IMR-90 (cell line): ENCODE data around the gene C16orf90. TPM values are rescaled to one million over a fixed set of nuclear protein-coding genes. Genes with fewer than 3 reads are reported as not detected.
"Not testable (repeated sequence)": the region's sequence is repeated elsewhere in the genome, so short reads cannot be mapped to it uniquely, and the experiment has no call there.

Experiments
- ATAC-seq: fragments of 200-7000 bp; cut with Tn5 transposase; 2 replicates; pipeline ENCODE4 v1.9.1; 2020; ENCODE audit warnings: low read depth, mild to moderate bottlenecking, moderate library complexity
- BruUV-seq: library from RNA; stranded (reverse); fragments of 400-500 nt; replicated peaks from 2 replicates; lab custom pipeline; 2021; lab: Mats Ljungman, UMichigan
- CTCF ChIA-PET: fragments of 300-600 bp; formaldehyde crosslinking; extraction: SDS; loops from one replicate; lab custom pipeline; 2021; ENCODE audit warnings: antibody characterized with exemption; lab: Yijun Ruan, JAX
- POLR2A ChIA-PET: fragments of 300-600 bp; sonication (Branson Sonifier 250); formaldehyde crosslinking; loops from one replicate; lab custom pipeline; 2022; ENCODE audit warnings: antibody characterized with exemption; ENCODE audit not compliant: unreplicated experiment; lab: Charles Lee
- DNase-seq: peaks from one replicate; pipeline ENCODE4 v3.0.0; 2013
- H2AFZ ChIP-seq: replicated peaks from 2 replicates; pipeline ENCODE3; 2013; ENCODE audit warnings: low read length, mild to moderate bottlenecking; ENCODE audit not compliant: poor library complexity
- H2AK5ac ChIP-seq: 2 replicates; pipeline ENCODE4 v1.6.1; 2013; ENCODE audit warnings: low read depth, low read length, inconsistent platforms
- H2AK9ac ChIP-seq: replicated peaks from 2 replicates; pipeline ENCODE3; 2013; ENCODE audit warnings: mild to moderate bottlenecking, low read depth, low read length, moderate library complexity; ENCODE audit not compliant: poor library complexity
- H2BK120ac ChIP-seq: 2 replicates; pipeline ENCODE4 v1.6.1; 2013; ENCODE audit warnings: low read depth, low read length, inconsistent platforms
- H2BK15ac ChIP-seq: 3 replicates; pipeline ENCODE4 v1.6.1; 2013; ENCODE audit warnings: low read depth, low read length, inconsistent platforms
- H2BK20ac ChIP-seq: 2 replicates; pipeline ENCODE4 v1.6.1; 2013; ENCODE audit warnings: low read depth, mild to moderate bottlenecking, inconsistent platforms, low read length, moderate library complexity
- H2BK5ac ChIP-seq: 2 replicates; pipeline ENCODE4 v1.6.1; 2013; ENCODE audit warnings: mild to moderate bottlenecking, low read depth, low read length, inconsistent platforms; ENCODE audit not compliant: poor library complexity, severe bottlenecking
- H3K14ac ChIP-seq: replicated peaks from 2 replicates; pipeline ENCODE4 v1.6.1; 2013; ENCODE audit warnings: low read depth, low read length, inconsistent platforms
- H3K18ac ChIP-seq: 2 replicates; pipeline ENCODE4 v1.6.1; 2013; ENCODE audit warnings: low read depth, low read length, control low read depth
- H3K23ac ChIP-seq: 2 replicates; pipeline ENCODE4 v1.6.1; 2013; ENCODE audit warnings: low read depth, low read length, inconsistent platforms
- H3K27ac ChIP-seq: 2 replicates; pipeline ENCODE4 v1.5.1; 2013; ENCODE audit warnings: mild to moderate bottlenecking, control low read depth, low read length; ENCODE audit not compliant: insufficient read depth
- H3K27me3 ChIP-seq: 2 replicates; pipeline ENCODE4 v1.6.1; 2013; ENCODE audit warnings: low read length; ENCODE audit not compliant: control insufficient read depth, insufficient read depth
- H3K36me3 ChIP-seq: 2 replicates; pipeline ENCODE4 v1.6.1; 2013; ENCODE audit warnings: low read length, mixed read lengths; ENCODE audit not compliant: control insufficient read depth, insufficient read depth
- H3K4ac ChIP-seq: 2 replicates; pipeline ENCODE4 v1.6.1; 2013; ENCODE audit warnings: low read depth, low read length, inconsistent platforms
- H3K4me1 ChIP-seq: 2 replicates; pipeline ENCODE4 v1.6.1; 2013; ENCODE audit warnings: low read length, mixed read lengths; ENCODE audit not compliant: control insufficient read depth, insufficient read depth
- H3K4me2 ChIP-seq: 2 replicates; pipeline ENCODE4 v1.6.1; 2013; ENCODE audit warnings: low read depth, mild to moderate bottlenecking, control low read depth, low read length, moderate library complexity
- H3K4me3 ChIP-seq: 2 replicates; pipeline ENCODE4 v1.5.1; 2013; ENCODE audit warnings: low read depth, mild to moderate bottlenecking, control low read depth, low read length, moderate library complexity; ENCODE audit not compliant: insufficient read depth
- H3K56ac ChIP-seq: 2 replicates; pipeline ENCODE4 v1.6.1; 2013; ENCODE audit warnings: low read length, inconsistent platforms; ENCODE audit not compliant: insufficient read depth; ENCODE audit errors: extremely low read depth
- H3K79me1 ChIP-seq, 2 experiments: 2 replicates each; pipeline ENCODE4 v1.6.1; 2013; ENCODE audit warnings: low read length in 2 of 2, inconsistent platforms in 1 of 2, low read depth in 1 of 2
- H3K9ac ChIP-seq: 2 replicates; pipeline ENCODE4 v1.6.1; 2013; ENCODE audit warnings: low read depth, low read length, control low read depth
- H3K9me1 ChIP-seq: 2 replicates; pipeline ENCODE4 v1.6.1; 2013; ENCODE audit warnings: low read length, inconsistent platforms; ENCODE audit not compliant: insufficient read depth
- H3K9me3 ChIP-seq: 2 replicates; pipeline ENCODE4 v1.6.1; 2013; ENCODE audit warnings: low read length; ENCODE audit not compliant: control insufficient read depth, insufficient read depth
- H4K20me1 ChIP-seq: 2 replicates; pipeline ENCODE4 v1.6.1; 2013; ENCODE audit warnings: low read length, inconsistent platforms; ENCODE audit not compliant: insufficient read depth
- H4K5ac ChIP-seq: 2 replicates; pipeline ENCODE4 v1.6.1; 2013; ENCODE audit warnings: mild to moderate bottlenecking, low read depth, low read length, control low read depth
- H4K8ac ChIP-seq, 2 experiments: 2 replicates each; pipeline ENCODE4 v1.6.1; 2013; ENCODE audit warnings: low read depth in 2 of 2, low read length in 2 of 2, control low read depth in 1 of 2, inconsistent platforms in 1 of 2
- H4K91ac ChIP-seq: 2 replicates; pipeline ENCODE4 v1.6.1; 2013; ENCODE audit warnings: low read depth, low read length, inconsistent platforms; ENCODE audit not compliant: insufficient read depth
- WGBS, 2 experiments: methylation state at CpG; one replicate each; pipeline versions ENCODE4 v1.1.5 to v1.1.7; 2013; ENCODE audit warnings: missing lambda C conversion rate in 2 of 2; ENCODE audit not compliant: insufficient read length in 1 of 2; ENCODE audit errors: extremely low coverage in 2 of 2; 5-methylcytosine and 5-hydroxymethylcytosine counted together
- dilution Hi-C: fragments of 300-500 bp; cut with HindIII; formaldehyde crosslinking; loops from one replicate; pipeline ENCODE4 v1.14.3; 2018; ENCODE audit warnings: low sequenced_read_pairs; ENCODE audit not compliant: unreplicated experiment
- in situ Hi-C: fragments of 300-500 bp; cut with MboI; formaldehyde crosslinking; loops from 3 replicates; pipeline ENCODE4 v1.14.3; 2019; ENCODE audit warnings: low sequenced_read_pairs, inconsistent platforms, mixed read lengths
- intact Hi-C: fragments of 100-400 bp; cut with micrococcal nuclease; formaldehyde crosslinking; loops from 2 replicates; pipeline ENCODE4 v1.10.0; 2022
- polyA plus RNA-seq, 3 experiments: library from polyadenylated mRNA; depleted of rRNA; stranded (reverse); fragments of >200 nt; gene quantifications; 2 replicates each; pipeline ENCODE4 v1.2.3, GENCODE V29; 2012; ENCODE audit warnings: low replicate concordance in 1 of 3
- total RNA-seq: library from RNA; depleted of rRNA; stranded (reverse); fragments of >200 nt; gene quantifications from 2 replicates; pipeline ENCODE4 v1.2.3, GENCODE V29; 2012

The C16orf90 gene
- total and polyA plus RNA-seq, 2 of the 4 experiments (the other 2 are of a cell fraction), result not detected

DNA sequence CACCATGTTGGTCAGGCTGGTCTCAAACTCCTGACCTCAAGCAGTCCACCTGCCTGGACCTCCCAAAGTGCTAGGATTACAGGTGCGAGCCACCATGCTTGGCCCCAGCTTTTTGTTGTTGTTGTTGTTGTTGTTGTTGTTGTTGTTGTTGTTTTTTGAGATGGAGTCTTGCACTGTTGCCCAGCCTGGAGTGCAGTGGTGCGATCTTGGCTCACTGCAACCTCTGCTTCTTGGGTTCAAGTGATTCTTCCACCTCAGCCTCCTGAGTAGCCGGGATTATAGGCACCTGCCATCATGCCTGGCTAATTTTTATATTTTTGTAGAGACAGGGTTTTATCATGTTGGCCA is 21.7 kb downstream of the C16orf90 start:
- H3K14ac ChIP-seq, in situ Hi-C loops, H3K4ac ChIP-seq, H4K5ac ChIP-seq, CTCF ChIA-PET, H2BK15ac ChIP-seq, intact Hi-C loops, H3K9ac ChIP-seq, H2AK9ac ChIP-seq, H3K9me1 ChIP-seq, BruUV-seq, H3K56ac ChIP-seq, H2AK5ac ChIP-seq, H2AFZ ChIP-seq, H3K4me1 ChIP-seq, H3K18ac ChIP-seq, H3K4me2 ChIP-seq, H2BK120ac ChIP-seq, H3K4me3 ChIP-seq, H3K36me3 ChIP-seq, DNase-seq, H4K91ac ChIP-seq, H3K9me3 ChIP-seq, H3K23ac ChIP-seq, ATAC-seq, dilution Hi-C loops, H3K27me3 ChIP-seq, H4K8ac ChIP-seq, H2BK20ac ChIP-seq, H2BK5ac ChIP-seq, H3K27ac ChIP-seq: not testable (repeated sequence)
- H4K20me1 ChIP-seq, result peaks cover 82% of the 10 kb centered on the region
- no CpG with 5 or more reads among the region's 3 CpGs for WGBS, 2 experiments
- H3K79me1 ChIP-seq, result peaks cover 5 to 75% of the 10 kb centered on the region in 2 experiments; a peak in 3 of 4 replicates
- POLR2A ChIA-PET, result interaction anchor here (0.8 kb wide), 1 partner anchor 30 kb away, joined by 3 read pairs; the partner anchor contains the start of genes NAA60 and ZNF597
